Measurements from ENCODE around the gene ARHGAP33.

GRCh38 chr19:35731779-35732405, 43.5 kb upstream of the ARHGAP33 start:
- TF ChIP-seq CTCF (IDR thresholded peaks at IDR 0.05) (no peak), EP300 (IDR thresholded peaks at IDR 0.05) (no peak), POLR2A (IDR thresholded peaks at IDR 0.05) (no peak)
